ENCODE data around the gene GMPPA. TPM values are rescaled to one million over a fixed set of nuclear protein-coding genes. Genes with fewer than 3 reads are reported as not detected.
A peak's percentile ranks its signal among the peaks of the same experiment; 100 is the strongest.

The GMPPA gene
- total and polyA plus RNA-seq, 9 of the 15 experiments (the other 6 are each of a cell fraction or from before 2014, with no cell fraction given): 7.0 to 101 (median 66.7) TPM

DNA sequence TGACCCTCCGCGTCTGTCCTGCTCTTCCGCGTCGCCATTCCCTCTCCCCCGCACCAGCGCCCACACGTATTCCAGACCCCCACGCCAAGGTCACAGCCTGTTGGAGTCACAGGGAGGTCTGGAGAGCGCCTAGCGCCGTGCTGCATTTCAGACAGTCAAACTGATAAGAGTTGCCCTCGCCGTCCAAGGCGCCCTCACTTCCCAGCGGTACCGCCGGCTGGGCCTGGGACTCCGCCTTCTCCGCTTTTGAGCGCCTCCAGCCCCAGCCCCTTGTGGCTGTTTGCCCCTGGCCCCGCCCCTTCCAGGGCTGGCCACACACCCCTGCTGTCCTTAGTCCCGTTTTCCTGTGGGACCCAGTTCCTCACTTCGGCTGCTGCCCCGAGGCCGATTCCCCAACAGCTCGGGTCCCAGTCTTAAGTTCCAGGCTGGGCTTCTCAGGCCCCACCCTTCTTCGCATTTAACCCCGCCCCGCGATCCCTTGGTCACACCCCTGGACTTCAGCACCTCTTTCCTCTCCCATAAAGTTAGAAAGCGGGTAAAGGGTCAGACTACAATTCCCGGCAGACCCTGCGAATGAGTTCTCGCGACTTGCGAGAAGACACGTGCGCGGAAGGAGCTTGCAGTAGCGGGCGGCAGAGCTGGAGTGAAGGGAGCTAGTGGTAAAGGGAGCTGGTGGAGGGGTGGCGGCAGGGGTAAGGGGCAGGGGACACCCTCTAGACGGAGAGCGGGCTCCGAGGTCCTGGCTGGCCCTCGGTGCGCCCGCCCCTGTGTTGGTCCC lies at the start of gene GMPPA (continued):
- TF ChIP-seq, protein P1, sequence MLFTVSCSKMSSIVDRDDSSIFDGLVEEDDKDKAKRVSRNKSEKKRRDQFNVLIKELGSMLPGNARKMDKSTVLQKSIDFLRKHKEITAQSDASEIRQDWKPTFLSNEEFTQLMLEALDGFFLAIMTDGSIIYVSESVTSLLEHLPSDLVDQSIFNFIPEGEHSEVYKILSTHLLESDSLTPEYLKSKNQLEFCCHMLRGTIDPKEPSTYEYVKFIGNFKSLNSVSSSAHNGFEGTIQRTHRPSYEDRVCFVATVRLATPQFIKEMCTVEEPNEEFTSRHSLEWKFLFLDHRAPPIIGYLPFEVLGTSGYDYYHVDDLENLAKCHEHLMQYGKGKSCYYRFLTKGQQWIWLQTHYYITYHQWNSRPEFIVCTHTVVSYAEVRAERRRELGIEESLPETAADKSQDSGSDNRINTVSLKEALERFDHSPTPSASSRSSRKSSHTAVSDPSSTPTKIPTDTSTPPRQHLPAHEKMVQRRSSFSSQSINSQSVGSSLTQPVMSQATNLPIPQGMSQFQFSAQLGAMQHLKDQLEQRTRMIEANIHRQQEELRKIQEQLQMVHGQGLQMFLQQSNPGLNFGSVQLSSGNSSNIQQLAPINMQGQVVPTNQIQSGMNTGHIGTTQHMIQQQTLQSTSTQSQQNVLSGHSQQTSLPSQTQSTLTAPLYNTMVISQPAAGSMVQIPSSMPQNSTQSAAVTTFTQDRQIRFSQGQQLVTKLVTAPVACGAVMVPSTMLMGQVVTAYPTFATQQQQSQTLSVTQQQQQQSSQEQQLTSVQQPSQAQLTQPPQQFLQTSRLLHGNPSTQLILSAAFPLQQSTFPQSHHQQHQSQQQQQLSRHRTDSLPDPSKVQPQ (CRISPR knock-in tag; IDR thresholded peaks at IDR 0.05; ENCODE audit: borderline replicate concordance): no peak
- TF ChIP-seq, protein P2, sequence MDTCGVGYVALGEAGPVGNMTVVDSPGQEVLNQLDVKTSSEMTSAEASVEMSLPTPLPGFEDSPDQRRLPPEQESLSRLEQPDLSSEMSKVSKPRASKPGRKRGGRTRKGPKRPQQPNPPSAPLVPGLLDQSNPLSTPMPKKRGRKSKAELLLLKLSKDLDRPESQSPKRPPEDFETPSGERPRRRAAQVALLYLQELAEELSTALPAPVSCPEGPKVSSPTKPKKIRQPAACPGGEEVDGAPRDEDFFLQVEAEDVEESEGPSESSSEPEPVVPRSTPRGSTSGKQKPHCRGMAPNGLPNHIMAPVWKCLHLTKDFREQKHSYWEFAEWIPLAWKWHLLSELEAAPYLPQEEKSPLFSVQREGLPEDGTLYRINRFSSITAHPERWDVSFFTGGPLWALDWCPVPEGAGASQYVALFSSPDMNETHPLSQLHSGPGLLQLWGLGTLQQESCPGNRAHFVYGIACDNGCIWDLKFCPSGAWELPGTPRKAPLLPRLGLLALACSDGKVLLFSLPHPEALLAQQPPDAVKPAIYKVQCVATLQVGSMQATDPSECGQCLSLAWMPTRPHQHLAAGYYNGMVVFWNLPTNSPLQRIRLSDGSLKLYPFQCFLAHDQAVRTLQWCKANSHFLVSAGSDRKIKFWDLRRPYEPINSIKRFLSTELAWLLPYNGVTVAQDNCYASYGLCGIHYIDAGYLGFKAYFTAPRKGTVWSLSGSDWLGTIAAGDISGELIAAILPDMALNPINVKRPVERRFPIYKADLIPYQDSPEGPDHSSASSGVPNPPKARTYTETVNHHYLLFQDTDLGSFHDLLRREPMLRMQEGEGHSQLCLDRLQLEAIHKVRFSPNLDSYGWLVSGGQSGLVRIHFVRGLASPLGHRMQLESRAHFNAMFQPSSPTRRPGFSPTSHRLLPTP (IDR thresholded peaks at IDR 0.05; ENCODE audit: borderline replicate concordance, extremely low read depth, insufficient read length): no peak
- TF ChIP-seq ZKSCAN8 (CRISPR knock-in tag; IDR thresholded peaks at IDR 0.05) (no peak), STAT5B (CRISPR knock-in tag; IDR thresholded peaks at IDR 0.05) (no peak), ZNF79 (CRISPR knock-in tag; IDR thresholded peaks at IDR 0.05; ENCODE audit: low read depth) (no peak), EP400 (IDR thresholded peaks at IDR 0.05) (peak; percentile 86), PCBP2 (IDR thresholded peaks at IDR 0.05; ENCODE audit: low read depth, low read length, poor library complexity, severe bottlenecking) (no peak), PTBP1 (IDR thresholded peaks at IDR 0.05; ENCODE audit: low read depth, low read length) (no peak), HMG20B (CRISPR knock-in tag; IDR thresholded peaks at IDR 0.05) (no peak), ZFP30 (CRISPR knock-in tag; IDR thresholded peaks at IDR 0.05; ENCODE audit: borderline replicate concordance) (no peak), ZNF584 (CRISPR knock-in tag; IDR thresholded peaks at IDR 0.05; ENCODE audit: low read depth) (no peak), CBFA2T2 (conservative IDR thresholded peaks at IDR 0.05) (0 out of 2 replicates have a peak, but pooled peaks have one; percentile 27), PHTF2 (CRISPR knock-in tag; IDR thresholded peaks at IDR 0.05) (no peak), ZNF699 (CRISPR knock-in tag; IDR thresholded peaks at IDR 0.05; ENCODE audit: insufficient replicate concordance) (no peak)
- TF ChIP-seq, protein P3, sequence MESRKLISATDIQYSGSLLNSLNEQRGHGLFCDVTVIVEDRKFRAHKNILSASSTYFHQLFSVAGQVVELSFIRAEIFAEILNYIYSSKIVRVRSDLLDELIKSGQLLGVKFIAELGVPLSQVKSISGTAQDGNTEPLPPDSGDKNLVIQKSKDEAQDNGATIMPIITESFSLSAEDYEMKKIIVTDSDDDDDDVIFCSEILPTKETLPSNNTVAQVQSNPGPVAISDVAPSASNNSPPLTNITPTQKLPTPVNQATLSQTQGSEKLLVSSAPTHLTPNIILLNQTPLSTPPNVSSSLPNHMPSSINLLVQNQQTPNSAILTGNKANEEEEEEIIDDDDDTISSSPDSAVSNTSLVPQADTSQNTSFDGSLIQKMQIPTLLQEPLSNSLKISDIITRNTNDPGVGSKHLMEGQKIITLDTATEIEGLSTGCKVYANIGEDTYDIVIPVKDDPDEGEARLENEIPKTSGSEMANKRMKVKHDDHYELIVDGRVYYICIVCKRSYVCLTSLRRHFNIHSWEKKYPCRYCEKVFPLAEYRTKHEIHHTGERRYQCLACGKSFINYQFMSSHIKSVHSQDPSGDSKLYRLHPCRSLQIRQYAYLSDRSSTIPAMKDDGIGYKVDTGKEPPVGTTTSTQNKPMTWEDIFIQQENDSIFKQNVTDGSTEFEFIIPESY (CRISPR knock-in tag; IDR thresholded peaks at IDR 0.05): peak; percentile 35; the same call in 1 of the 2 replicates
- TF ChIP-seq, protein P4, sequence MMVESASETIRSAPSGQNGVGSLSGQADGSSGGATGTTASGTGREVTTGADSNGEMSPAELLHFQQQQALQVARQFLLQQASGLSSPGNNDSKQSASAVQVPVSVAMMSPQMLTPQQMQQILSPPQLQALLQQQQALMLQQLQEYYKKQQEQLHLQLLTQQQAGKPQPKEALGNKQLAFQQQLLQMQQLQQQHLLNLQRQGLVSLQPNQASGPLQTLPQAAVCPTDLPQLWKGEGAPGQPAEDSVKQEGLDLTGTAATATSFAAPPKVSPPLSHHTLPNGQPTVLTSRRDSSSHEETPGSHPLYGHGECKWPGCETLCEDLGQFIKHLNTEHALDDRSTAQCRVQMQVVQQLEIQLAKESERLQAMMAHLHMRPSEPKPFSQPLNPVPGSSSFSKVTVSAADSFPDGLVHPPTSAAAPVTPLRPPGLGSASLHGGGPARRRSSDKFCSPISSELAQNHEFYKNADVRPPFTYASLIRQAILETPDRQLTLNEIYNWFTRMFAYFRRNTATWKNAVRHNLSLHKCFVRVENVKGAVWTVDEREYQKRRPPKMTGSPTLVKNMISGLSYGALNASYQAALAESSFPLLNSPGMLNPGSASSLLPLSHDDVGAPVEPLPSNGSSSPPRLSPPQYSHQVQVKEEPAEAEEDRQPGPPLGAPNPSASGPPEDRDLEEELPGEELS (CRISPR knock-in tag; IDR thresholded peaks at IDR 0.05; ENCODE audit: borderline replicate concordance): 0 out of 2 replicates have a peak, but pooled peaks have one; percentile 46

All from K562 (cell line).